Stimulated activated CD4-positive, alpha-beta T cell treated with anti-CD3 and anti-CD28 coated beads, Interleukin-15, amount 100 ng/mL, for 24 hours (primary cell): ENCODE measurements around the gene ZNF138.
"Not testable (repeated sequence)": the region's sequence is repeated elsewhere in the genome, so short reads cannot be mapped to it uniquely, and the experiment has no call there.

Experiments
- DNase-seq: peaks from one replicate; pipeline ENCODE4 v3.0.0-alpha.2; 2020

The ZNF138 gene

DNA sequence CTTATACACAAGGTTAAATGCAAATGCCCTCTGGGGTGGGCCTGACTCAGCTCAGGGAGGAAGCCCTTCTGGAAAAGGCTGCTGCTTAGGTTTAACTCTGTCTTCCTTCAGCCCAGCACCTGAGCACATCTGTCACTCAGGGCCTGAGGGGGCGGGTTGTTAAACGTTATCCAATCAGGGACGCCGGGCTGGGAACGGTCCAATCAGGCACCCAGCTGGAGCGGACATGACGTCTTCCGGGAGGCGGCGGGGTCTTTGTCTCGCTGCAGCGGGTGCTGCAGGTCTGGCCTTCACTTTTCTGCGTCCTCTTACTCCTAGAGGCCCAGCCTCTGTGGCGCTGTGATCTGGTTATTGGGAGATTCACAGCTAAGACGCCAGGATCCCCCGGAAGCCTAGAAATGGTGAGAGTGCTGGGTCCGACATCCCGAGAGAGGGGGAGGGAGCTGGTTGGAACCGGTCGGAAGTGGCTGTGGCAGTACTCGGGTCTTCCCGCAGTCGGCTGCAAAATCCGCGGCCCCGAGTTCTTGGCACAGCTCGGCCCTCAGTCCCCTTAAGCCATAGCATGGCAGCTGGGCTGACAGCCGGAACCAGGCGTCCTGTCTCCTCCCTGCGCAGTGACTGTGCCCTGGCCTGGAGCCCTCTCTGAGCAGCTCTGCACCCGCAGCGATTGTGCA is at the start of gene ZNF138:
Gene ZNF138 (plus strand): TSS at position 258 of the 674 bp plus-strand sequence. CDS start 141 bp downstream, at position 399.
- DNase-seq, result peak; percentile 97

DNA sequence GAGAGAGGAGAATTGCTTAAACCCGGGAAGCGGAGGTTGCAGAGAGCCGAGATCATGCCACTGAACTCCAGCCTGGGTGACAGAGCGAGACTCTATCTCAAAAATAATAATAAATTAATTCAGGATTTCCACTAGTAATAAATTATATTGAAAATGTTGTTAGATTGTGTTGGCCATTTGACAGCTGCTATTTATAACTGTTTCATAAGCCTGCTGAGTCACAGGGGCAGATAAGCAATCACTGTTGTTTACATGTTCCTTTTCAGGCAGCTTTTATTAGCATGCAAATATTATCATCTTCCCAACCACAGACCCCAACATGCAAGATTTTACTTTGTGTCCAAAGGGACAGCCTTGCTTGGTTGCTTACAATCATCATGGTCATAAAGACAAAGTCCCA is 49.5 kb upstream of the ZNF138 start:
- no peak for DNase-seq

DNA sequence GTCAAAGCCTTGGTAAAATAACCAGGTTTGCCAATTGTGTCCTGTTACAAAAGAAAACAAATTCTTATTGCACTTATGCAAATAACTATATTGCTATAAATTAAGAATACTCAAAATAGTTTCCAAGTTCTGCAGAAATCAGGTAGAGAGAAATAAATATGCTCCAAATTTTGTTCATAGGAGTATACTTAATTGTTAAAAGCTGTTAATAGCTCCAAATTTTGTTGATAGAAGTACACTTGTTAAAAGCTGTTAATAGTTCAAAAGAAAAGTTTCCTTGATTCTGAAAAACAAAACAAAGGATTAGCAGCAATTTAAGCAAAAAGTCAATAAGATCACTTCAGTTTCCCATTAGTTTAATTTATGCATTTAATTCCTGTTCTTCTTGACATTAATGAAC is 46.4 kb upstream of the ZNF138 start:
- no peak for DNase-seq

DNA sequence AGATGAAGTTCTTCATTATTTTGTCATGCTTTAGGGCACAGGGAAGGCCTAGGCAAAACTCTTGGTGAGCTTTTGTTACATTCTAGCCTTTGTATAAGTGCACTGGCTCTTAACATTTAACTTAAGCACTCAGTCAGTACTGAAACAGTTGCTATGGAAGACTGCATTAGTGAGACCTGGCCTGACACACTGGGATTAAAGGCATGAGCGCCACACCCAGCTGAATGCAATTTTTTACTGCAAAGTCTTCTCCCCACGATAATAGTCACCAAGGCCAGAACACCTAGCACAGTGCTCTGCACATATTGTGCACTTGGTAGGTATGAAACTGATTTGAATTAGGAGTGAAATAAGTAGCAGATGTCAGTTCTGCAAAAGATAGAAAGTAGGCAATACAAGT is 41.2 kb upstream of the ZNF138 start:
- no peak for DNase-seq

DNA sequence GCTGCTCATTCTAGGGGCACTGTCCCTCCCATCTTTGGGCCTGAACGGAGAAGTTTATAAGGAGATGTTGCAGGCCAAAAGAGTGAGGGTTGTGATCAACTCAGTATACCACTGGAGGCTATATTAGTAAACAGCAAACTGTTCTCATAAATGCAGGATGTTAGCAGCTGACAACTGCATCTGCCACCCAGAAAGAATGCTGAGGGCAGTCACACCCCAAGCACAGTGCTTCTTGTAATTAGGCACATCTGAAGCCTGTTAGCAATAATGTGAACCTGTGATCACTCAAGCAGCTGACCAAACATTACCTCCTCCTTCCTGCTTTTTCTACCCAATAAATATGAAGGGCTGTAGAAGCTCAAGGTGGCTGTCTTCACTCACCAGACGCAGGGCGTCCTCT is 38.4 kb upstream of the ZNF138 start:
- DNase-seq, result no peak

DNA sequence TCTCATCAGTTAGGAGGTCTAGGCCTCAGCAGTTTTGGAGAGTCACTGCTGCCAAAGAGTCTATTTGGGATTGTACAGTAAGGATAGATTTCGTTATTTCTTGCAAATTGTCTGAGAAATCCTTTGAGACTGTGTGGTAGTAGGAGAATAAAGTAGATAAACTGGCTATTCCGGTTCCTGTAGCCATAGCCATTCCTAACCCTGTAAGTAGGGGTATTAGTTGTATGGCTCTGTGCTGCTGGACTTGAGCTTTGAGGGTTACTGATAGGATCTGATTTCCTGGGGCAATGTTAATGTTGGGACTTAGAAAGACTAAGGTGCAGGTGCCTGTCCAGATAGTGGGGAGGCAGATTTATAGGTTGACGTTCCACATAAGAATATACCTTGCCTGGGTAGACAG is 36.1 kb upstream of the ZNF138 start:
- DNase-seq, result no peak

DNA sequence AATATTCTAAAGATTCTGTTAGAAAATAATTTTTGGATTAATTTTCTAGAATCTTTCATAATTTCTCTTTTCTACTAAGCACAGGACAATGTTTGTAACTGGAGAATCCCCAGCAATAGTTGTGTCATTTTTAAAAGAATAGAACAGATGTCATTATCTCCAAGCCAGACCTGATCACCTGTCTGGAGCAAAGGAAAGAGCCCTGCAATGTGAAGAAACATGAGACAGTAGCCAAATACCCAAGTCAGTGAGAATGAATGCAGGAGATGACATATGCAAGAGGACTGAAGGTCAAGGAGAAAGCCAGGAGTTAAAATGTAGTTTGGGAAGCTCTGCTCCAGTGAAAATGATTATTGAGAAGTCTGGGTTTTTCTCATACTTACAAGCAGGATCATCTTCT is 25.4 kb upstream of the ZNF138 start:
- DNase-seq, result no peak

DNA sequence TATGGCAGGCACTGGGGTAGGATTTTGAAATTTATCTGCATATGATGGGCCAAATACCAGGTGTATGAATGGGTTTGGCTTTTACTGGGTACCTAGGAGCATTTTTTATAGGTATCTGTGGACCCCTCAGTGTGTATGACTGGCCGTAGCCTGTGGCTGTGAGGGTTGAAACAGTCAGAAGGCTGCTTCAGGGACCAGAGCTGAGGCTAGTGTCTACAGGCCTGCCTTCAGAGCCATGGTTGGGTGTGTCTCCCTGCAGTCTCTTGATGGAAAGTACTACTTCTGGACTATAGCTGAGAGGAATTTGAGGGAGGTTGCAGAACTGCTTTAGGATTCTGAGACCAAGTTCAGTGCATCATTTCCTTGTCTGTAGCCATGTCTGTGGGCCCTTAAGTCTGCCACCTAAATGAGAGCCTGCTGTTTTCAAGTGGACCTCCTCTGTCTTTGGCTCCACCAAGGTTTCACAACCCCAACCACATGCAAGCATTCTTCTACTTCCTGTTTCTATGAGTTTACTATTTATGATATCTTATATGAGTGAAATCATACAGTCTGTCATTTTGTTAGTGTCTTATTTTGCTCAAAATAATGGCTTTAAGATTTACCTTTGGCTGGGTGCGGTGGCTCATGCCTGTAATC is 19.9 kb upstream of the ZNF138 start:
- no peak for DNase-seq

DNA sequence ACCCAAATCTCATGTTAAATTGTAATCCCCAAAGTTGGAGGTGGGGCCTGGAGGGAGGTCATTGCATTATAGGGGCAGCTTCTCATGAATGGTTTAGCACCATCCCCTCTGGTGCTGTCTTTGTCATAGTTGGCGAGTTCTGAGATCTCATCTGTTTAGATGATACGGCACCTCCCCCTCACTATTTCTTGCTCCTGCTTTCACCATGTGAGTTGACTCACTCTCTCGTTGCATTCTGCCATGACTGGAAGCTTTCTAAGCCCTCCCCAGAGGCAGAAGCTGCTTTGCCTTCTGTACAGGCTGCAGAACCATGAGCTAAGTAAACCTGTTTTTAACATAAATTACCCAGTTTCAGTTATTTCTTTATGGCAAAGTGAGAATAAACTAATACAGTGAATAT is 18.9 kb upstream of the ZNF138 start:
- no peak for DNase-seq

DNA sequence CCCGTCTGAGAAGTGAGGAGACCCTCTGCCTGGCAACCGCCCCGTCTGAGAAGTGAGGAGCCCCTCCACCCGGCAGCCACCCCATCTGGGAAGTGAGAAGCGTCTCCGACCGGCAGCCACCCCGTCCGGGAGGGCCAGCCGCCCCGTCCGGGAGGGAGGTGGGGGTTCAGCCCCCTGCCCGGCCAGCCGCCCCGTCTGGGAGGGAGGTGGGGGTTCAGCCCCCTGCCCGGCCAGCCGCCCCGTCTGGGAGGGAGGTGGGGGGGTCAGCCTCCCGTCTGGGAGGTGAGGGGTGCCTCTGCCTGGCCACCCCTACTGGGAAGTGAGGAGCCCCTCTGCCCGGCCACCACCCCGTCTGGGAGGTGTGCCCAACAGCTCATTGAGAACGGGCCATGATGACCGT is 9.4 kb upstream of the ZNF138 start:
- DNase-seq, result not testable (repeated sequence)

DNA sequence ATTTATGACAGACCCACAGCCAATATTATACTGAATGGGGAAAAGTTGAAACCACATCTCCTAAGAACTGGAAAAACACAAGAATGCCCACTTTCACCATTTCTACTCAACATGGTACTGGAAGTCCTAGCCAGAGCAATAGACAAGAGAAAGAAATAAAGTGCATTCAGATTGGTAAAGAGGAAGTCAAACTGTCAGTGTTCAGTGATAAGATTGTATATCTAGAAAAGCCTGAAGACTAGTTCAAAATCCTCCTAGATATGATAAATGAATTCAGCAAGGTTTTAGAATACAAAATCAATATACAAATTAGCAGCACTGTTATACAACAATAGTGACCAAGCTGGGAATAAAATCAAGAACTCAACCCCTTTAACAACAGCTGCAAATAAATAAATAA is 6.9 kb upstream of the ZNF138 start:
- no peak for DNase-seq

DNA sequence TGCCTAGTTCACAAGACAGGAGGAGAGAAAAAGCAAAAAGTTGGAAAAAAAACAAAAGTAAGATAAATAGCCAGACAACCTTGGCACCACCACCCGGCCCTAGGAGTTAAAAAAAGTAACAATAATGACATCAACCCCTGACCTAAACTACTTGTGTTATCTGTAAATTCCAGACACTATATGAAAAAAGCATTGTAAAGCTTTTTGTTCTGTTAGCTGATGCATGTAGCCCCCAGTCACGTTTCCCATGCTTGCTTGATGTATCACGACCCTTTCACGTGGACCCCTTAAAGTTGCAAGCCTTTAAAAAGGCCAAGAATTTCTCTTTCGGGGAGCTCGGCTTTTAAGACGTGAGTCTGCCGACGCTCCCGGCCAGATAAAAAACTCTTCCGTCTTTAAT is 5.0 kb upstream of the ZNF138 start:
- DNase-seq, result not testable (repeated sequence)

DNA sequence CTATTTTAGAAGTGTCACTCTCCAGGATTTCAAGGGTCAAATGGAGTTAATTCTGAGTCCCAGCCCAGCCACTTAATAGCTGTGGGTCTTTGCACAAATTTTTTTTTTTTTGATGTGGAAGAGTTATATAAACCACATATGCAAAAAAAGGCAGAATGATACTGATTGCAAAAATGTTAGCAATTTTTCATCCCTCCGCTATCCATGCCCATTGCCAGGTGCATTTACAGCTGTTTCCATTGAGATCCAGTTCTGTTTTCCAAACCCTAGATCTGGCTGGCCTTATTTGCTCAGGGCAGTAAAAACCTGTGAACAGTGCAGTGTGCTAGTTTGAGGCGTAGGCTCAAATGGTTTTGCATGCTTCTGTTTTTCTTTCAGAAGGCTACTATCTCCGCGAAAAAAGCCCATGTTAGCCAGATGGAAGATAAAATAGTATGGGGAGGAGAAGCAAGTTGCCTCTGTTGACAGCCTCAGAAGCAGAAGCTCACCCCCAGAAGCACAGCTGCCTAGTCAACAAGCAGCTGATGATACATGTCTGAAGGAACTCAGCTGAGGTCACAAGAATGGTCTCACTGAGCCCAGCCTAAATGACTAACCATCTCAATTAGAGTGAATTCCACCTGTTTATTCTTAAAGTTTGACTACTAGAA is 997 bp upstream of the ZNF138 start:
- DNase-seq, result no peak

DNA sequence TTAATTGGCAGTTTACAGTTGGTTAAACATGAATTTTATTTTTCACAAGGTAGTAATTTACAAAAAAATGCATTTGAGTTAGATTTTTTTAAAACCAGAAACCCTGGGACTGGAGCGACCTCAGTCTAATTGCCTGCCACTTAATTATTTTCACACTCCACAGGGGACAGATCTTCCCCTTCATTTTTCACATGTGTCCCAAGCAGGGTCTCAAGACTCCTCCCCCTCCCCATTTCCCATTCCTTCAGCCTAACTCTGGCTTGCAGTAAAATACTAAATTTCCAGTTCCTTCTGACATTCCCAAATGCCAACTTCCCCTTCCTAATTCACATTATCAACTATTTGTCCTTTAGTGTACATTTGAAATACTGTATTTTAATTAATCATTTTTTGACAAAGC is 948 bp downstream of the ZNF138 start:
- DNase-seq, result no peak

DNA sequence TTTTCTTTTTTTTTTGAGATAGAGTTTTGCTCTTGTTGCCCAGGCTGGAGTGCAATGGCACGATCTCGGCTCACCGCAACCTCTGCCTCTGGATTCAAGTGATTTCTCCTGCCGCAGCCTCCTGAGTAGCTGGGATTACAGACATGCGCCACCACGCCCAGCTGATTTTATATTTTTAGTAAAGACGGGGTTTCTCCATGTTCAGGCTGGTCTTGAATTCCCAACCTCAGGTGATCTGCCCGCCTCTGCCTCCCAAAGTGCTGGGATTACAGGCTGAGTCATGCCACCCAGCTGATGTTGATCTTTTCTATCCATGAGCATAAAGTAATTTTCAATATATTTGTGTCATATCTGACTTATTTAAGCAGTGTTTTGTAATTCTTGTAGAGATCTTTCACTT is 4.9 kb downstream of the ZNF138 start:
- DNase-seq, result not testable (repeated sequence)

DNA sequence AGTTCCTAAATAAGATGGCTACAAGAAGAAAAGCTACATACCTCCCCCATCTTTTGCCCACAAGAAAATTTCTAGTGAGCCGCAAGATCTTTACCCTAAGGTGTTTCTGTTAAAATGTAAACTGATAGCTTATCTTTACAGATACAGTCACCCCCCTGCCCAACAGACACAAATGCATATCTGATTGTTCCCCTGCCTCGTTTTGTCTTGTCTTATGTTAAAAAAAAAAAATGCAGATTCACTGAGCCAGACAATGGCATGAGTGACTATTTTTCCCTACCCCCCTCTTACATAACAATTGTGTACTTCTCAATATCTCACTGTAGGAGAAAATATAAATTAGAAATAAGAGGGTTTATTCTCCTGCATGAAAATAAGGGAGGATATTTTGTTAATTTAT is 8.5 kb downstream of the ZNF138 start:
- DNase-seq, result no peak

DNA sequence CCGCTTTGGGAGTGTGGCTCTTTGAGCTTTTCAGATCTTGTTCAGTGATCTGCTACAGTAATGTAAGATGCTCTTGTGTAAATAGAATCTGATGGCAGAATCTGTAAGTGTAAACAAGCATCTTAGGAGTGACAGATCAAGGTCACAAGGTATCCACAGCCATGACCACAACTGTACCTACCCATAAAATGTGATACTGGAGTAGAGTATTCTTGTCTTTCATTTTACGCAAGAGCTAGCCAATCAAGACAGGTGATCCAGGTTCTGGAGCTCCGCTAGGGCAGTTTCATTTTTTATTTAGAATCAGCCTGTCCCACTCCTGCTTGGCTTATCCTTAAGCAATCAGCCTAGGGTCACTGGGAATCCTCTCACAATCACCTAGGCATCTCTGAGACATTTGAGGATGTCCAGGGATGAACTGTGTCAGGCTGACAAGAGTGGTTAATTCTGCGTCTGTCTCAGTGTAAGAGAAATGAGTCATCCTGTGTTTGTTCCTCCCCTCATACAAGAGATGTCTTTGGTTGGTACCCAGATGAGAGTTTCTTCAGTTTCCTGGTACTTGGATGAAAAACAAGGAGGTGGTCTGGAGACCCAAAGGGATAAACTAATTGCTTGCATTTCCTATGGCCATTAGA is 13.6 kb downstream of the ZNF138 start:
- DNase-seq, result no peak

DNA sequence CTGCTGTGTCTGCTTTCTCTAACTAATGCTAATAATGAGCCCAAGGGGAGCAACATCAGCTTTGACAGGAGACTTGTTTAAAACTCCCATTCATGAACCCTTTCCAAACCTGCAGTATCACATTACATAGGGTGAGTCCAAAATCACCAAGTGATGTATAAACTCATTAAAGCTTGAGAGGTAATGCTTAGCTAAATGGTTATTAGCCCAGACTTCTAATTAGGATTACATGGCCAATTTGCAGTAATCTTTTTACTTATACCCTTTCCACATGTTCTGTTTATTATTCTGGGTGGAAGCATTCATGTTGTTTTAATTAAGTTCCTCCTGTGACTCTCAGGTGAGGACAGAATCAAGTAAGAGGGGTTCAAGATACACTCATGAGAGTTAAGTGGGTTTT is 17.5 kb downstream of the ZNF138 start:
- no peak for DNase-seq

DNA sequence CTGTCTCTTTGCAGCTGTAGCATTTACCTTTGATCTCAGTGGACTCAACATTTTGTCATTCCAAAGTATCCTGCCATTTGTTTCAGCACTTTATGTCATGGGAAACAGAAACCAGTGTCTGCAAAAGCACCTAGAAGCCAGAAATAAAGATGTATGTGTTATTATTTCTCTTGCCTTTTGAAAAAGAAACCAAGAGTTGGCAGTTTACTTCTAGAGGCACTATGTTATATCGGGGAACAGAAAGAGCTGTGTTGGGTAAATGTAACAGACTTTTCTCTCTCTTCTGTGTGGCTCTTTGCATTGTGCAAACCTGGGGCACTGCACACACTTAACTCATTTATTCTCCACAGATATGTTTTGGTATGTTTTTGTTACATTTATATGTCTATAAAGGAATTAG is 36.7 kb downstream of the ZNF138 start:
- DNase-seq, result no peak

DNA sequence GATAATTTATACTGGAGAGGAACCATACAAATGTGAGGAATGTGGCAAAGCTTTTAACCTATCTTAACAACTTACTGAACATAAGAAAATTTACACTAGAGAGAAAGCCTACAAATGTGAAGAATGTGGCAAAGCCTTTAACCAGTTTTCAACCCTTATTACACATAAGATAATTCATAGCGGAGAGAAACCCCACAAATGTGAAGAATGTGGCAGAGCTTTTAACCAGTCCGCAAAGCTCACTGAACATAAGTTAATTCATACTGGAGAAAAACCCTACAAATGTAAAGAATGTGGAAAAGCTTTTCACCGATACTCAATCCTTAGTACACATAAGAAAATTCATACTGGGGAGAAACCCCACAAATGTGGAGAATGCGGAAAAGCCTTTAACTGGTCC is 37.9 kb downstream of the ZNF138 start:
- no peak for DNase-seq

DNA sequence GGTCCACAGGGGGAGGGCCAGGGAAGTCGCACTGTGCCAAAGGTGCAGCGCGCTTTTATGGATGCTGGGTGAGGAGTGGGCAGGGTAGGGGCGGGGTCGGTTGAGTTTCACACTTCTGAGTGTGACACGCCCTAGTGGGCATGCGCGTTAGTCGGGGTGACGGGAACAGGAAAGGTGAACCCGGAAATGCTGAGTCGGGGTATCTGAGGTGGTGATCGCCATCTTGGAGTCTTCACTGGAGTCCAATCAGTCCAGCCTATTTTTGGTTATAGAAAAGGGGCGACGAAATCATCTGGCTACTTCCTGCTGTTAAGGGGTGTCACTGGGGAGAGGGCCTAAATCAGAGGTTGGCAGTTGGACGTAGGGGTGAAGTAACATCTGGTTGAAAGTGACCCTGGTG is 40.8 kb downstream of the ZNF138 start:
- no peak for DNase-seq

DNA sequence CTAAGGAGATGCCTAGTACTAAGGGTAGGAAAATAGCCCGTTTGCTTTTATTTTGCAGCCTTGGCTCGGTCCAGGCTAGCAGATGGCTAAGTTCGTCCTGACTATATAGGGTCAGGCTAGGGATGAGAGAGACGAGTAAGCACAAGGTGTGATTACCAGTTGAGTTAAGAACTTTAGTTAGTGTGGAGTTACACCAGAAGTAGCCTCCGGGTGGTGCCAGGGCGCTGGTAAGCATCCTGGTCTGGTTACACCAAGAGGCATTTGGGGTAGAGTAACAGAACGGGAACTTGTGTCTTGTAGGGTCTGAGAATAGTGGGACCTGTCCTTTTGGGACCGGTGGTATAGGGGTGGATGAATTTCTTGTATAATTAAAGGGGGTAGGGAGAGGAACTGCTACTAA is 41.6 kb downstream of the ZNF138 start:
- DNase-seq, result not testable (repeated sequence)

DNA sequence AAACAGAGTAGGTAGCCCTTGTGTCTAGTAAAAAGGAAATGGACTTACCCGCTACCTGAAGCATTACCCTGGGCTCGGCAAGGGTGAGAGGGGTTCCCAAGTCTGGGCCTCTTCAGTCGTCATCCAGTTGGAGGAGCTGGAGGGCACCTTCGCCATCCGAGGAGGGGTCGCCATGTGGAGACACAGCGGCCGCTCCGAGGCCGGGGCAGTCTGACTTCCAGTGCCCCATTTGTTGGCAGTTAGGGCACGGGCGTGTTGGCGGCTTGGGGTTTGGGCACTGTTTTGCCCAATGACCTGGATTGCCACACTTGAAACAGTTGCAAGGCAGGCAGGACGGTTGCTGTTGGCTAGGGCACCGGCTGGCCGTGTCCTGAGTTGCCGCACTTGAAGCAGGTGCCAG is 43.8 kb downstream of the ZNF138 start:
- DNase-seq, result not testable (repeated sequence)

DNA sequence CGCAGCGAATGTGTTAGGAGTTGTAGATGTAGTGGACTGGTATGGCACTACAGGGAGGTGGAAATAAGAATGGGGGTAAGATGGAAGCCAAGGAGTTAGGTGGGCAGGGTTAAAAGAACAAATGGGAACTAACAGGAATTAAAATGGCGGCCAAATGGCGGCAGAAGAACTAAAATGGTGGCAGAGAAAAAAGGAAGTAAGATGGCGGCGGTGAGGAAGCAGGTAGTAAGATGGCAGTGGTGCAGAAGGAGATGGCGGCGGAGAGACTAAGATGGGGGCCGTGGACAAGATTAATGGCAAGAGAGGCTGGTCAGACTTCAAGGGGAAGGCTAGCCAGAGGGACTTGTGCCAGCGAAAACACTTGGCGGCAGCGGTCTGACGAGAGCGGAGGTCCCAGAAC is 44.5 kb downstream of the ZNF138 start:
- no peak for DNase-seq
